ENCODE results near the gene F12. TPM values are rescaled to one million over a fixed set of nuclear protein-coding genes. Genes with fewer than 3 reads are reported as not detected.

Gene F12
- total and polyA plus RNA-seq, 2 of the 8 experiments (the other 6 are each of a cell fraction or from before 2014, with no cell fraction given), result 6.5 to 7.8 TPM

GRCh38 chr5:177382423-177383029 is 26.8 kb downstream of the F12 start:
- Histone ChIP-seq H3K4me3 (ENCODE audit: extremely low read depth in 1 of 4, insufficient read depth in 2 of 4, low read depth in 3 of 4, low read length in 4 of 4) (no peak overlapping the region), H3K4me2 (ENCODE audit: insufficient read depth in 1 of 2, low read depth in 2 of 2, low read length in 2 of 2) (no peak overlapping the region), H2BK20ac (ENCODE audit: low read length) (no peak overlapping the region), H2BK15ac (ENCODE audit: low read length) (peak overlapping the region; percentile 12; the same call in 1 of the 2 replicates), H3K56ac (replicated peaks; ENCODE audit: insufficient read length, low read depth, low read length) (no peak overlapping the region), H3K27me3 (replicated peaks in 1 of 4; ENCODE audit: control insufficient read depth in 3 of 4, extremely low read depth in 1 of 4, insufficient read depth in 3 of 4, low read length in 3 of 4) (peaks cover 0 to 2% (median under 1%) of the 10 kb centered on the region in 4 experiments; a peak in 3 of 7 replicates), H4K5ac (ENCODE audit: insufficient read length, low read depth, low read length) (no peak overlapping the region), H3K14ac (ENCODE audit: insufficient read length) (no peak overlapping the region), H2AK5ac (ENCODE audit: low read depth, low read length) (no peak overlapping the region), H2BK120ac (replicated peaks; ENCODE audit: low read depth, low read length) (no peak overlapping the region), H3K9ac (replicated peaks in 1 of 4; ENCODE audit: extremely low read depth in 1 of 4, low read depth in 3 of 4, low read length in 3 of 4) (peak overlapping the region in 1 of 4 experiments; percentile 20; a peak in 1 of 7 replicates), H3K18ac (ENCODE audit: extremely low read depth, low read length) (peak overlapping the region; percentile 32; the same call in 1 of the 2 replicates), H4K8ac (ENCODE audit: extremely low read depth, insufficient read depth, low read length) (peak overlapping the region; percentile 71; the same call in 1 of the 2 replicates), H3K79me2 (ENCODE audit: control insufficient read depth in 1 of 2, insufficient read depth in 2 of 2, low read length in 2 of 2) (no peaks in the 10 kb centered on the region), H3K4me1 (replicated peaks in 1 of 4; ENCODE audit: control insufficient read depth in 3 of 4, insufficient read depth in 4 of 4, low read length in 3 of 4) (peaks cover 0 to 12% (median 2%) of the 10 kb centered on the region in 4 experiments; a peak in 4 of 7 replicates), H3K27ac (ENCODE audit: low read depth, low read length) (no peak overlapping the region), H3K36me3 (ENCODE audit: control insufficient read depth in 2 of 4, insufficient read depth in 4 of 4, low read length in 3 of 4) (no peaks in the 10 kb centered on the region), H3K79me1 (ENCODE audit: low read depth, low read length) (no peaks in the 10 kb centered on the region), H4K20me1 (replicated peaks in 1 of 2; ENCODE audit: control insufficient read depth in 1 of 2, insufficient read depth in 2 of 2, low read length in 2 of 2) (no peaks in the 10 kb centered on the region), H3K23ac (ENCODE audit: insufficient read length) (no peak overlapping the region), H2AFZ (ENCODE audit: low read length) (no peak overlapping the region), H3K23me2 (ENCODE audit: low read depth, low read length) (no peaks in the 10 kb centered on the region), H3K9me3 (ENCODE audit: insufficient read depth in 2 of 2, low read depth in 1 of 2, low read length in 1 of 2) (no peaks in the 10 kb centered on the region), H3K4ac (replicated peaks; ENCODE audit: insufficient read length, low read depth, low read length) (peak overlapping the region; percentile 6), H2BK5ac (ENCODE audit: low read depth, low read length) (no peak overlapping the region), H2BK12ac (ENCODE audit: low read depth, low read length) (no peak overlapping the region; the same call in 1 of the 2 replicates), H4K91ac (replicated peaks; ENCODE audit: insufficient read length, low read length) (no peak overlapping the region)
- no peak for FAIRE-seq
- ChIA-PET POLR2A (ENCODE audit: partially characterized antibody) (interaction anchor here (0.9 to 6.0 kb wide), 13 partner anchors 8 to 81 kb away, joined by 3 to 49 read pairs (median 4); partner anchors contain the start of genes GRK6, LMAN2 and PRR7), CTCF (ENCODE audit: partially characterized antibody) (interaction anchor here (0.7 to 18.7 kb wide), 14 partner anchors 9 to 98 kb away, joined by 3 to 430 read pairs (median 6); partner anchors contain the start of gene PRR7)
- 68% methylated on average over 11 of the region's 11 CpGs; no CpG with 5 or more reads in 1 of the 2 experiments for WGBS, 2 experiments (ENCODE audit: extremely low coverage in 1 of 2, insufficient coverage in 1 of 2, insufficient read length in 1 of 2, insufficient replicate concordance in 2 of 2, low coverage in 1 of 2, low lambda C conversion rate in 2 of 2, missing lambda C conversion rate in 1 of 2)
- peak in 1 of 2 experiments; percentile 64 for DNase-seq (ENCODE audit: low read depth in 1 of 2, low spot score in 2 of 2)
- TF ChIP-seq YY1 (IDR thresholded peaks at IDR 0.05; ENCODE audit: low read depth, low read length) (no peak), RNF2 (IDR thresholded peaks at IDR 0.05; ENCODE audit: borderline replicate concordance, low read depth, low read length, missing control alignments, poor library complexity, severe bottlenecking) (no peak), FOSL1 (IDR thresholded peaks at IDR 0.05; ENCODE audit: insufficient read depth, low read depth, low read length) (no peak), SIRT6 (IDR thresholded peaks at IDR 0.05; ENCODE audit: low read length) (no peak), HDAC6 (IDR thresholded peaks at IDR 0.05; ENCODE audit: low read depth, low read length) (no peak), CTCF (IDR thresholded peaks at IDR 0.05; ENCODE audit: control extremely low read depth in 1 of 3, insufficient read depth in 1 of 3, low read depth in 1 of 3, low read length in 3 of 3) (peak in 2 of 3 experiments; percentile 37 to 59; a peak in 3 of 4 replicates), CHD2 (IDR thresholded peaks at IDR 0.05; ENCODE audit: low read length) (no peak), JUN (IDR thresholded peaks at IDR 0.05; ENCODE audit: low read depth, low read length) (no peak), SP1 (IDR thresholded peaks at IDR 0.05; ENCODE audit: low read depth, low read length) (no peak)
